Activated effector memory CD4-positive, alpha-beta T cell treated with anti-CD3 and anti-CD28 coated beads, Interleukin-2, amount 50 U/mL, for 16 hours (primary cell): ENCODE data around the gene SPEF2.
A peak's percentile ranks its signal among the peaks of the same experiment; 100 is the strongest.

ENCODE experiments used
- DNase-seq: peaks from one replicate; pipeline ENCODE4 v3.0.0-alpha.2; 2020

Gene SPEF2

GRCh38 chr5:35741126-35741716, 123.6 kb downstream of the SPEF2 start:
- no peak for DNase-seq

- no peak for DNase-seq
Observed at GRCh38 chr5:35741971-35742370, 124.3 kb downstream of the SPEF2 start.

- no peak for DNase-seq
Observed at GRCh38 chr5:35743644-35744043, 126.0 kb downstream of the SPEF2 start.

DNA sequence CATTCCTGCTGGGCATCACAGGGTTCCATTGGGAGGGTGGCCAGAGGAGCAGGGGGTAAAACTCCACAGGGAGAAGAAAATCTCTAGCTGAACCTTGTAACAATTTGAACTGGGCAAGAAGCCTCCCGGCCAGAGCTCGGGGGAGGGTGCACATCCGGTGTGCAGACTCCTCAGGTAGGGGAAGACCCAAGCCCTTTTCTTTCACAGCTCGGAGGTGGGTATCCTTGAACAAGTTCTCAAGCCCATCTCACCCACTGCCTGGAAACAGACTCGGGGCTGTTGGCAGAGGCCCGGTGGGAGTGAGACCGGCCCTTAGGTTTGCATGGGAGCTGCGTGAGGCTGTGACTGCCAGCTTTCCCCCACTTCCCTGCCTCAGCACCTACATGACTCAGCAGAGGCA, 127.5 kb downstream of the SPEF2 start:
- DNase-seq: no peak

DNA sequence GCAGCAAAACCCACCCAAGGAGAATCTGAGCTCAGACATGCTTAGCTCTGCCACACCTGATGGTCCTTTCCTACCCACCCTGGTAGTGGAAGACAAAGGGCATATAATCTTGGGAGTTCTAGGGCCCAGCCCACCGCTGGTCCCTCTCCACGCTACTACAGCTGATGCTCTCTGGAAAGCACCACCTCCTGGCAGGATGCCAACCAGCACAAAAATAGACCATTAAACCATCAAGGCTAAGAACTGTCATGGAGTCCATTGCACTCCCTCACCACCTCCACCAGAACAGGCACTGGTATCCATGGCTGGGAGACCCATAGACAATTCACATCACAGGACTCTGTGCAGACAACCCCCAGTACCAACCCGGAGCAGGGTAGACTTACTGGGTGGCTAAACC, 128.0 kb downstream of the SPEF2 start:
- DNase-seq: no peak

DNA sequence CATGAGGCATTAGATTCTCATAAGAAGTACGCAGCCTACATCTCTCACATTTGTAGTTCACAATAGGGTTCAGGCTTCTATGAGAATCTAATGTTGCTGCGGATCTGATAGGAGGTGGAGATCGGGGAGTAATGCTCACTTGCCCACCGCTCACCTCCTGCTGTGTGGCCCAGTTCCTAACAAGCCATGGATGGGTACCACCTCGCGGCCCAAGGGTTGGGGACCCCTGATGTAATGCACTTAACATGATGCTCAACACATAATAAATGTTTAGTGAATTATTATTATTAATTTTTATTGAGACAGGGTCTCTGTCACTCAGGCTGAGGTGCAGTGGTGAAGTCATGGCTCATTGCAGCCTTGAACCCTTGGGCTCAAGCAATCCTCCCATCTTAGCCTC, 134.3 kb downstream of the SPEF2 start:
- DNase-seq: no peak

- no peak for DNase-seq
Observed at GRCh38 chr5:35753500-35753899, 135.8 kb downstream of the SPEF2 start.

DNA sequence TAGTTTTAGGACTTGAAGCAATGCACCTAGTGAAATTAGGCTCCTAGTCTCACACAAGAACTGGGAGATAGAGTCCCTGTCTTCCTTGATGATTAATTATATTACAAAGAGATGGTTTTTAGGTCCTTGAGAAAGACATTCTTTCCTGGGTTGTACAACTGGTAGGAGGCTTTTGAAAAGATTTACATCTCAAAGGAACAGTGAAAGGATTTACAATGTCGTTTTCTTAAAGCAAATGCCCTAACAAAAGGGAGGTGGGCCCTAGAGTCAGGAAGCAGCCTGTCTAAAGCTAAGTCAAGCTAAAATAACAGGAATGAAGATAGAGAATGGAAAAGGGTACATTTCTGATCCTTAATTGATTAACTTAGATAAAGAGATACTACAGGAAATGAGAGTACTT, 136.8 kb downstream of the SPEF2 start:
- no peak for DNase-seq

DNA sequence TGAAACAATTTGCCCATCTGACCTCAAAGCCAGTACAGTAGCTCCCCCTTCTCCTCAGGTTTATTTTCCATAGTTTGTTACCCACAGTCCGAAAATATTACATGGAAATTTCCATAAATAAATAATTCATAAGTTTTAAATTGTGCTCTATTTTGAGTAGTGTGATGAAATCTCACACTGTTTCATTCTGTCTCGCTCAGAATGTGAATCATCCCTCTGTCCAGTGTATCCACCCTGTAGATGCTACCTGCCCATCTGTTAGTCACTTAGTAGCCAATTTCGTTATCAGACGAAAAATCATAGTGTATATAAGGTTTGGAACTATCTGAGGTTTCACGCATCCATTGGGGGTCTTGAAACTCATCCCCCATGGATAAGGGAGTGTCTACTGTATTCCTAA, 138.3 kb downstream of the SPEF2 start:
- no peak for DNase-seq

GRCh38 chr5:35758151-35758724, 140.6 kb downstream of the SPEF2 start:
- DNase-seq: no peak

GRCh38 chr5:35761541-35761940, 143.9 kb downstream of the SPEF2 start:
- no peak for DNase-seq

- no peak for DNase-seq
Observed at GRCh38 chr5:35762368-35762767, 144.7 kb downstream of the SPEF2 start.

GRCh38 chr5:35765921-35766320, 148.3 kb downstream of the SPEF2 start:
- DNase-seq: no peak

- DNase-seq: no peak
Observed at GRCh38 chr5:35771300-35771699, 153.6 kb downstream of the SPEF2 start.

GRCh38 chr5:35771839-35772238, 154.2 kb downstream of the SPEF2 start:
- DNase-seq: no peak

DNA sequence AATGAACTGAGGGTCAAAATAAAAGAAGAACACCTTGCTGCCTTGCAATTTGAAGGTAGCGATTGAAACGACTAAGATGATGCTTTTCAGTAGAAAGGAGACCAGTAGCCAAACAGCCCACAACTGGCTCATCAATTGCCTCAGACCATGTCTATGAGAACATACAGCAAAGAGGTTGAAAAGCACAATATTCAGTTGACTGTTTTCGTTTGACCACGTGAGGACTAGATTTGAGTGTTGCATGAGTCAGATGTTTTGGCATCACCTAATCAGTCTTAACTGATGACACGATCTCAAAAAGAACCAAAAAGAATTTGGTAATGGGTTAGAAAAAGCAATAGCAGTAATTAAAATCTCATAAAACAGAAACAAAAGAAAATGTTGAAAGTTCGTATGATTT, 156.3 kb downstream of the SPEF2 start:
- no peak for DNase-seq

DNA sequence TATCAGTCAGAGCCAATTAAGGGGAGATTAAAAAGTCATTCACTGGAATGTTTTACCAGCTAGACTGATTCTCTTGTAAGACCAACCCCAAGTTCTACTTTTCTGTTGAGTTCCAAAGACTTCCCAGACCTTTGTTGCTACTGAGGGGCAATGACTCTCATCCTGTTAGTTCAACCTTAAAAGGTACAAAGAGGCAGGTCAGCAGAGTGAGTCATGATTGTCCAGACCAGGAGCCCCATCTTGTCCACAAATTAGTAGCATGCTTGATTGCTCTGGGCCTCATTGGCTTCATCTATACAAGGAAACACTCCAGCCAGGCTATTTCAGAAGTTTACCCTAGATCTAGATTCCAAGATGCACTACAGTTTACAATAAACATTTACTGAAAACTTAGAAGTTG, 159.1 kb downstream of the SPEF2 start:
- no peak for DNase-seq

GRCh38 chr5:35777358-35778087, 159.9 kb downstream of the SPEF2 start:
- peak; percentile 86 for DNase-seq

GRCh38 chr5:35778259-35778769, 160.7 kb downstream of the SPEF2 start:
- no peak for DNase-seq

GRCh38 chr5:35780236-35780635, 162.6 kb downstream of the SPEF2 start:
- peak; percentile 65 for DNase-seq

DNA sequence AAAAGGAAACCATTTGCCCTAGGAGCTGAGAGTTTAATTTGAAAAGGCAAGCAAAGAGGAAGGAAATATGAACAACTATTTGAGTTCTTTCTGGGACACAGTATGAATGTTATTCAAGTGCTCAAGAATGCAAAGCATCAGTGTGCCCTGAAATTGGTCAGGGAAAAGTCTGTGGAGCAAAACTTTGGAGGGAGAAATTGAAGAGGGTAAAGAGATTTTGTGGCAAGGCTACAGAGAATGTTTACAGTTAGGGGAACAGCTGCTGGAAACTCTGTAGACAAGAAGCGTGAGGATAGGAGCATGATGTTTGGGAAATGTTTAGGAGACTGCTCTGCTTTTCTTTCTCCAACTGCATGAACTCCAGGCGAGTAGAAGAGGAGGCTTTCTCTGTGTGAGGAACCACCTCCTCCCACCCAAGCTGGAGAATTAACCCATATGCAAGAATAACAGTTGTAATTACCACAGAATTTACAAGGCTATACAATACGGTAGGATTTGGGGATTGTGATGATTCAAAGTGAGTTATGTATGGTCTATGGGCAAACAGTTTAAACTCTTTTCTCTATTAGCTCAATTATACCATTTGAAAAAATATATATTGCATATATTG, 163.6 kb downstream of the SPEF2 start:
- DNase-seq: no peak

- no peak for DNase-seq
Observed at GRCh38 chr5:35783551-35783950, 165.9 kb downstream of the SPEF2 start.

DNA sequence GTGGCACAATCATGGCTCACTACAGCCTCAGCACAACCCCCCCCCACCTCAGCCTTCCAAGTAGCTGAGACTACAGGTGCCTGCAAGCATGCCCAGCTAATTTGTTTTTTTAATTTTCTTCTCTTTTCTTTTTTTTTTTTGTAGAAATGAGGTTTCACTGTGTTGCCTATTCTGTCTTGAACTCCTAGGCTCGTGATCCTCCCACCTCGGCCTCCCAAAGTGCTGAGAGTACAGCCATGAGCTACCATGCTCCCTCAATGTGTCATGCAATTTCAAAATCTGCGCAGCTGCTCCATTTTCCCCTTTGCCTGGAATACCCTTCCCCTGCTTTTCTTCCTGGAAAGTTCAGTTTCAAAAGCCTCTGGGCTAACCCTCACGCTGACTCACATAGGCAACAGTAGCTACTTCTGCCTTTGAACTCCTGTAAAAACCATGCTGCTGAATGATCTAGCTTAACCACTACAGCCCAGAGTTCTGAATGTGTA, 168.0 kb downstream of the SPEF2 start:
- no peak for DNase-seq

- no peak for DNase-seq
Observed at GRCh38 chr5:35788724-35789123, 171.1 kb downstream of the SPEF2 start.
